H1 (cell line): ENCODE data around the gene PTMS. TPM values are rescaled to one million over a fixed set of nuclear protein-coding genes. Genes with fewer than 3 reads are reported as not detected.

Experiments
- BCL11A ChIP-seq, 2 experiments: IDR thresholded peaks; one replicate each; pipeline ENCODE4 v1.6.1; 2011; ENCODE audit warnings: low read depth in 2 of 2, low read length in 2 of 2, mild to moderate bottlenecking in 2 of 2
- BRCA1 ChIP-seq: IDR thresholded peaks from 2 replicates; pipeline ENCODE4 v1.6.1; 2012; ENCODE audit warnings: low read depth, low read length, improper control_type of control experiment
- CBX8 ChIP-seq: fragments of 300-800, 300-1000 bp; sonication (generic); IDR thresholded peaks from 2 replicates; pipeline ENCODE4 v1.7.1; 2016; ENCODE audit warnings: low read depth, low read length, borderline replicate concordance
- CHD1 ChIP-seq: IDR thresholded peaks from 2 replicates; pipeline ENCODE4 v1.6.1; 2012; ENCODE audit warnings: low read depth, low read length, improper control_type of control experiment
- FOSL1 ChIP-seq: IDR thresholded peaks from 2 replicates; pipeline ENCODE4 v1.6.1; 2011; ENCODE audit warnings: mild to moderate bottlenecking, low read depth, low read length, moderate library complexity; ENCODE audit not compliant: insufficient read depth
- POLR2AphosphoS5 ChIP-seq: IDR thresholded peaks from 2 replicates; pipeline ENCODE4 v1.6.1; 2011; ENCODE audit warnings: low read depth, low read length
- RXRA ChIP-seq: IDR thresholded peaks from 2 replicates; pipeline ENCODE4 v1.6.1; 2011; ENCODE audit warnings: low read depth, mild to moderate bottlenecking, low read length, moderate library complexity; ENCODE audit not compliant: insufficient read depth
- USF2 ChIP-seq: IDR thresholded peaks from 2 replicates; pipeline ENCODE4 v1.6.1; 2011; ENCODE audit warnings: low read length, improper control_type of control experiment
- polyA plus RNA-seq, 7 experiments: library from polyadenylated mRNA; depleted of rRNA in 3 of 7; stranded (reverse) in 5 of 7; unstranded in 2 of 7; fragments of >200 nt in 5 of 7; fragments of 200-250 nt in 2 of 7; gene quantifications; 1 replicate in 5 of 7; 2 replicates in 1 of 7; 4 replicates in 1 of 7; pipeline versions ENCODE4 v1.2.1 to v1.2.3, GENCODE V29; 2011 to 2013; ENCODE audit warnings: missing spikeins in 2 of 7, mixed read lengths in 2 of 7
- total RNA-seq: library from RNA; stranded (reverse); fragmentation: NEBNext Ultra II Directional; extraction: Animal tissue kit (Norgen Biotek cat#: 25700); gene quantifications from 2 replicates; pipeline ENCODE4 v1.2.1, GENCODE V29; 2021

Gene PTMS
- total and polyA plus RNA-seq, 2 of the 8 experiments (the other 6 are each of a cell fraction or from before 2014, with no cell fraction given) = 444 to 553 TPM

GRCh38 chr12:6775185-6776174 lies 9.3 kb downstream of the PTMS start (continued):
- no peak for TF ChIP-seq CBX8
- TF ChIP-seq BRCA1 = no peak
- TF ChIP-seq POLR2AphosphoS5 = no peak
- TF ChIP-seq CHD1 = no peak
- TF ChIP-seq FOSL1 = no peak
- no peak for TF ChIP-seq USF2
- TF ChIP-seq BCL11A (IDR thresholded peaks at IDR 0.05; ENCODE audit: low read depth in 2 of 2, low read length in 2 of 2) = no peak
- no peak for TF ChIP-seq RXRA
